ENCODE results near the gene FOXN3. TPM values are rescaled to one million over a fixed set of nuclear protein-coding genes. Genes with fewer than 3 reads are reported as not detected.

Gene FOXN3
- total RNA-seq, 2 donors from 2014 or later, result 61.2 to 84.1 TPM

GRCh38 chr14:89422952-89423345 is 5.9 kb upstream of the FOXN3 start:
- Histone ChIP-seq H3K36me3 (ENCODE audit: control insufficient read depth, insufficient read depth, low read length) (no peaks in the 10 kb centered on the region), H3K4me1 (ENCODE audit: control insufficient read depth, insufficient read depth, low read length) (no peaks in the 10 kb centered on the region), H3K9ac (ENCODE audit: extremely low read depth, low read length, poor library complexity, severe bottlenecking) (no peak overlapping the region), H3K9me3 (ENCODE audit: control insufficient read depth, low read length) (peaks cover 5% of the 10 kb centered on the region), H3K4me3 (ENCODE audit: low read length) (no peak overlapping the region), H3K27ac (ENCODE audit: low read depth, low read length) (no peak overlapping the region), H3K27me3 (ENCODE audit: control insufficient read depth, insufficient read depth, low read length, poor library complexity, severe bottlenecking) (no peaks in the 10 kb centered on the region)
- no peak for TF ChIP-seq CTCF (conservative IDR thresholded peaks at IDR 0.05)
- Mint-ChIP-seq H3K9me3 (peaks cover 2% of the 10 kb centered on the region), H3K27me3 (ENCODE audit: insufficient read depth) (no peaks in the 10 kb centered on the region), H3K4me3 (no peak overlapping the region), H3K27ac (peak overlapping the region; percentile 30), H3K36me3 (ENCODE audit: low read depth) (peaks cover 4% of the 10 kb centered on the region), H3K4me1 (peaks cover 43% of the 10 kb centered on the region)
- no peak for DNase-seq
- 95% methylated on average over 5 of the region's 5 CpGs; no CpG with 5 or more reads in 1 of the 2 experiments for WGBS, 2 experiments (ENCODE audit: insufficient coverage in 1 of 2, insufficient read length in 1 of 2)

- H3K4me1 ChIP-seq (ENCODE audit: control insufficient read depth, insufficient read depth, low read length), result no peaks in the 10 kb centered on the region
- Mint-ChIP-seq H3K9me3 (peaks cover 2% of the 10 kb centered on the region), H3K4me3 (no peak overlapping the region), H3K36me3 (ENCODE audit: low read depth) (peaks cover 4% of the 10 kb centered on the region), H3K27ac (peak overlapping the region; percentile 30), H3K4me1 (peaks cover 45% of the 10 kb centered on the region), H3K27me3 (ENCODE audit: insufficient read depth) (no peaks in the 10 kb centered on the region)
- no peak overlapping the region for H3K4me3 ChIP-seq (ENCODE audit: low read length)
- TF ChIP-seq CTCF (conservative IDR thresholded peaks at IDR 0.05), result no peak
- peaks cover 5% of the 10 kb centered on the region for H3K9me3 ChIP-seq (ENCODE audit: control insufficient read depth, low read length)
- H3K27me3 ChIP-seq (ENCODE audit: control insufficient read depth, insufficient read depth, low read length, poor library complexity, severe bottlenecking), result no peaks in the 10 kb centered on the region
- WGBS, 2 experiments (ENCODE audit: insufficient coverage in 1 of 2, insufficient read length in 1 of 2), result 86 to 87% methylated on average over 4 to 11 of the region's 11 CpGs
- no peaks in the 10 kb centered on the region for H3K36me3 ChIP-seq (ENCODE audit: control insufficient read depth, insufficient read depth, low read length)
- no peak overlapping the region for H3K9ac ChIP-seq (ENCODE audit: extremely low read depth, low read length, poor library complexity, severe bottlenecking)
- no peak for DNase-seq
- H3K27ac ChIP-seq (ENCODE audit: low read depth, low read length), result no peak overlapping the region
These were observed 5.3 kb upstream of the FOXN3 start for GRCh38 chr14:89422181-89422951.

GRCh38 chr14:89420502-89420901 is 3.5 kb upstream of the FOXN3 start:
- no peak overlapping the region for H3K27ac ChIP-seq (ENCODE audit: low read depth, low read length)
- no peaks in the 10 kb centered on the region for H3K27me3 ChIP-seq (ENCODE audit: control insufficient read depth, insufficient read depth, low read length, poor library complexity, severe bottlenecking)
- DNase-seq, result no peak
- H3K36me3 ChIP-seq (ENCODE audit: control insufficient read depth, insufficient read depth, low read length), result no peaks in the 10 kb centered on the region
- H3K4me1 ChIP-seq (ENCODE audit: control insufficient read depth, insufficient read depth, low read length), result no peaks in the 10 kb centered on the region
- Mint-ChIP-seq H3K4me1 (peaks cover 48% of the 10 kb centered on the region), H3K27me3 (ENCODE audit: insufficient read depth) (no peaks in the 10 kb centered on the region), H3K36me3 (ENCODE audit: low read depth) (no peaks in the 10 kb centered on the region), H3K27ac (no peak overlapping the region), H3K4me3 (no peak overlapping the region), H3K9me3 (no peaks in the 10 kb centered on the region)
- H3K9me3 ChIP-seq (ENCODE audit: control insufficient read depth, low read length), result peaks cover 2% of the 10 kb centered on the region
- no peak for TF ChIP-seq CTCF (conservative IDR thresholded peaks at IDR 0.05)
- no peak overlapping the region for H3K9ac ChIP-seq (ENCODE audit: extremely low read depth, low read length, poor library complexity, severe bottlenecking)
- no peak overlapping the region for H3K4me3 ChIP-seq (ENCODE audit: low read length)
- WGBS, 2 experiments (ENCODE audit: insufficient coverage in 1 of 2, insufficient read length in 1 of 2), result 74 to 90% methylated on average over 2 to 3 of the region's 3 CpGs
